ENCODE data around the gene TMC3. TPM values are rescaled to one million over a fixed set of nuclear protein-coding genes. Genes with fewer than 3 reads are reported as not detected.

The TMC3 gene
- total RNA-seq, 2 experiments from 2014 or later, result not detected

DNA sequence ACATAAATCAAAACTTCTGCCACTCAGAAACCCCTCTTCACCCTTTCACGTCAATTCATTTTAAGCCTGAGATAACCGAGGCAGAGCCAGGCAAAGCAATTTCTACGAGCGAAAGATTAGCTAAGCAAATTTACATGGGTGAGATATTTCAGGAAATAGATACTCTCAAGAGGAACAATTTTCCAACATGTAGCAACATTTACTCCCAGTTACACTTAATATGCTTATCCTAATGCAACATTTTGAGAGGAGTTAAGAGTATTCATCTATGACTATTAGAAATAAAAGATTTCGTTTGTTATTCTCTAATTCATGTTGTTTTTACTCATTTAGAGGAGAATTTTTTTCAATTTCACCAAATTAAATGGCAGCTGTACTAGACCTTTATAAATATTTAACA is 837 bp downstream of the TMC3 start:
- Histone ChIP-seq H3K9me3 (ENCODE audit: low read length) (no peaks in the 10 kb centered on the region), H3K4me2 (ENCODE audit: low read length) (no peak overlapping the region), H3K4me3 (ENCODE audit: low read depth, low read length, poor library complexity, severe bottlenecking) (no peak overlapping the region), H4K20me1 (ENCODE audit: insufficient read depth, low read length) (no peaks in the 10 kb centered on the region), H3K9me2 (ENCODE audit: insufficient read depth, low read length) (no peaks in the 10 kb centered on the region), H3K4me1 (ENCODE audit: insufficient read depth, low read length, poor library complexity, severe bottlenecking) (no peaks in the 10 kb centered on the region), H3K27ac (ENCODE audit: low read depth, low read length, poor library complexity, severe bottlenecking) (no peak overlapping the region), H2AFZ (ENCODE audit: low read length) (no peak overlapping the region), H3K36me3 (ENCODE audit: insufficient read depth, low read length) (no peaks in the 10 kb centered on the region), H3K79me2 (ENCODE audit: insufficient read depth, low read depth, low read length) (no peaks in the 10 kb centered on the region)
- intact Hi-C loops (cut with micrococcal nuclease; ENCODE audit: unreplicated experiment), result no loop called here
- TF ChIP-seq, protein P1, sequence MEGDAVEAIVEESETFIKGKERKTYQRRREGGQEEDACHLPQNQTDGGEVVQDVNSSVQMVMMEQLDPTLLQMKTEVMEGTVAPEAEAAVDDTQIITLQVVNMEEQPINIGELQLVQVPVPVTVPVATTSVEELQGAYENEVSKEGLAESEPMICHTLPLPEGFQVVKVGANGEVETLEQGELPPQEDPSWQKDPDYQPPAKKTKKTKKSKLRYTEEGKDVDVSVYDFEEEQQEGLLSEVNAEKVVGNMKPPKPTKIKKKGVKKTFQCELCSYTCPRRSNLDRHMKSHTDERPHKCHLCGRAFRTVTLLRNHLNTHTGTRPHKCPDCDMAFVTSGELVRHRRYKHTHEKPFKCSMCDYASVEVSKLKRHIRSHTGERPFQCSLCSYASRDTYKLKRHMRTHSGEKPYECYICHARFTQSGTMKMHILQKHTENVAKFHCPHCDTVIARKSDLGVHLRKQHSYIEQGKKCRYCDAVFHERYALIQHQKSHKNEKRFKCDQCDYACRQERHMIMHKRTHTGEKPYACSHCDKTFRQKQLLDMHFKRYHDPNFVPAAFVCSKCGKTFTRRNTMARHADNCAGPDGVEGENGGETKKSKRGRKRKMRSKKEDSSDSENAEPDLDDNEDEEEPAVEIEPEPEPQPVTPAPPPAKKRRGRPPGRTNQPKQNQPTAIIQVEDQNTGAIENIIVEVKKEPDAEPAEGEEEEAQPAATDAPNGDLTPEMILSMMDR (conservative IDR thresholded peaks at IDR 0.05; ENCODE audit: low read length), result no peak
- TF ChIP-seq EZH2phosphoT487 (IDR thresholded peaks at IDR 0.05; ENCODE audit: borderline replicate concordance, low read depth, low read length), result no peak
- no peak for DNase-seq (ENCODE audit: low spot score)
- POLR2A ChIA-PET, result no interaction called here
- CTCF ChIA-PET (ENCODE audit: unreplicated experiment), result no interaction called here
- BruUV-seq (replicated peaks), result no TSS peak

DNA sequence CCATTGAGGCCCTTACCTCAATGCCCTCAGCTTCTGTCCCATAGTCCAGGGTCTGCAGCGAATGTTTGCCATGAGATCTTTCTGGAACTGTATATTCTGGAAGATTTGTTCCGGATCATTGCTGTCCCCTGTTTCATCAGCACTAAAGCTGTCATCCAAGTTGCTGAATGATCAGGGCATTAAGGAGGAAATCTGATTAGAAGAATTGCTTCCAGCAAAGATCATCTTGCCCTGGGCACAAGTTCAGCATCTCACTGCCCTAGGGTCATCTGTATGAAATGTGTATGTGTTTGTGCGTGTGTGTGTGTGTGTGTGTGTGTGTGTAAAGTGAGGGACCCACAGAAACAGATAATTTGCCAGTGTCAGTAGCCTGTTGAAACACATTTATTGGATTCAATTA is 1.4 kb downstream of the TMC3 start:
- intact Hi-C loops (cut with micrococcal nuclease; ENCODE audit: unreplicated experiment), result no loop called here
- Histone ChIP-seq H3K4me3 (ENCODE audit: low read depth, low read length, poor library complexity, severe bottlenecking) (no peak overlapping the region), H3K27ac (ENCODE audit: low read depth, low read length, poor library complexity, severe bottlenecking) (no peak overlapping the region), H4K20me1 (ENCODE audit: insufficient read depth, low read length) (no peaks in the 10 kb centered on the region), H3K4me1 (ENCODE audit: insufficient read depth, low read length, poor library complexity, severe bottlenecking) (no peaks in the 10 kb centered on the region), H3K36me3 (ENCODE audit: insufficient read depth, low read length) (no peaks in the 10 kb centered on the region), H3K79me2 (ENCODE audit: insufficient read depth, low read depth, low read length) (no peaks in the 10 kb centered on the region), H3K9me3 (ENCODE audit: low read length) (no peaks in the 10 kb centered on the region), H3K9me2 (ENCODE audit: insufficient read depth, low read length) (no peaks in the 10 kb centered on the region), H2AFZ (ENCODE audit: low read length) (no peak overlapping the region), H3K4me2 (ENCODE audit: low read length) (no peak overlapping the region)
- no peak for DNase-seq (ENCODE audit: low spot score)
- TF ChIP-seq EZH2phosphoT487 (IDR thresholded peaks at IDR 0.05; ENCODE audit: borderline replicate concordance, low read depth, low read length), result no peak
- TF ChIP-seq, protein P1 (conservative IDR thresholded peaks at IDR 0.05; ENCODE audit: low read length), result no peak
- BruUV-seq (replicated peaks), result no TSS peak
- POLR2A ChIA-PET, result no interaction called here
- CTCF ChIA-PET (ENCODE audit: unreplicated experiment), result no interaction called here

DNA sequence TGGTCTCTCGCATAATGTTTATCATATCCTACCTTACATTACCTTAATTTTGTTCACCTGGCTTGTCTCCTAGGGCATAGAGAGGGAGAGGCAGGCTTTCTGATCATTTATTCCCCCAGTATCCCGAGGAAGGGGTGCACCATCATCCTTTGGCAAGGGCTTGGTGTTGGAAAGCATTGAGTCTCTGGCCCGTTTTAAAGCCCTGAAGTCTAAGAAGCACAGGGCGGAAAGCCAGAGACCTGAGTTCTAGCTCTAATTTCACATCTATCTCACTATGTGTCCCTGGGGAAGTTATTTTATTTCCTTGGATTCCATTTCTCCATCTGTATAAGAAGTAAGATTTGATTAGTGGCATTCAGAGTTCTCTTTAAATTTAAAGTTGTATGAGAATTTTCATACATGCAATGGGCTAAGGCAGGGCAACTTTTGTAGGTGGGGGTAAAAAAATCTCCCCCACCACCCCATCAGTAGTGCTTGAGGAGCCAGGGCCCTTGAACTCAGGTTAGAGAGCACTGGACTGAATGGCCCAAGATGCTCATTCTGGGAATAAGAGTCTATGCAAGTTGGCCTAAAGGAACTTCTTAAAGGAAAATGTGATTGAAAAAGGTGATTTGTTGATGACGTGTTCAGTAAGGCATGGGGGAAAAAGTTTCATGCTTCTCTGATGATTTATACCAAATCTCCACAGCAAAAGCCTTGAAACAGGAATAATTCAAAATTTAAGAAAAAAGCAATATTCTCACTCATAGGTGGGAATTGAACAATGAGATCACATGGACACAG is 10.1 kb downstream of the TMC3 start:
- no peak for TF ChIP-seq EZH2phosphoT487 (IDR thresholded peaks at IDR 0.05; ENCODE audit: borderline replicate concordance, low read depth, low read length)
- TF ChIP-seq, protein P1 (conservative IDR thresholded peaks at IDR 0.05; ENCODE audit: low read length), result no peak
- no peaks in the 10 kb centered on the region for H3K9me3 ChIP-seq (ENCODE audit: low read length)
- no peak overlapping the region for H2AFZ ChIP-seq (ENCODE audit: low read length)
- DNase-seq (ENCODE audit: low spot score), result no peak
- intact Hi-C loops (cut with micrococcal nuclease; ENCODE audit: unreplicated experiment), result no loop called here
- CTCF ChIA-PET (ENCODE audit: unreplicated experiment), result no interaction called here
- H3K4me2 ChIP-seq (ENCODE audit: low read length), result no peak overlapping the region
- POLR2A ChIA-PET, result no interaction called here
- H3K36me3 ChIP-seq (ENCODE audit: insufficient read depth, low read length), result no peaks in the 10 kb centered on the region
- no peak overlapping the region for H3K4me3 ChIP-seq (ENCODE audit: low read depth, low read length, poor library complexity, severe bottlenecking)
- H4K20me1 ChIP-seq (ENCODE audit: insufficient read depth, low read length), result no peaks in the 10 kb centered on the region
- no TSS peak for BruUV-seq (replicated peaks)
- H3K4me1 ChIP-seq (ENCODE audit: insufficient read depth, low read length, poor library complexity, severe bottlenecking), result no peaks in the 10 kb centered on the region
- no peaks in the 10 kb centered on the region; the same call in 1 of the 2 replicates for H3K9me2 ChIP-seq (ENCODE audit: insufficient read depth, low read length)
- H3K27ac ChIP-seq (ENCODE audit: low read depth, low read length, poor library complexity, severe bottlenecking), result no peak overlapping the region
- no peaks in the 10 kb centered on the region for H3K79me2 ChIP-seq (ENCODE audit: insufficient read depth, low read depth, low read length)
